ENCODE measurements around the gene UGT1A9. TPM values are rescaled to one million over a fixed set of nuclear protein-coding genes. Genes with fewer than 3 reads are reported as not detected.

Gene UGT1A9
- total and polyA plus RNA-seq, 2 of the 13 experiments (the other 11 are each of a cell fraction or from before 2014, with no cell fraction given), result 0.07 TPM; not detected in 1

DNA sequence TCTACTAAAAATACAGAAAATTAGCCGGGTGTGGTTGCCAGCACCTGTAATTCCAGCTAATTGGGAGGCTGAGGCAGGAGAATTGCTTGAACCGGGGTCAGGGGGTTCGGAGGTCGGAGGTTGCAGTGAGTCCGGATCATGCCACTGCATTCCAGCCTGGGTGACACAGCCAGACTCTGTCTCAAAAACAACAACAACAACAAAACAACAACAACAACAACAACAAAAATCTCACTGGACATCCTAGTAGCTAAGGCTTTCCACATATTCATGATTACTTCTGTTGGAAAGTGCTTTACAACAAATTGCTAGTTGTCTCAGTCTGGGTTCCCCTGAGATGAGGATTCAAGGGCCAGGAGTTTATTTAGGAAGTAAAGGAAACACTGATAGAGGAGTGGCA lies 102.2 kb downstream of the UGT1A9 start:
- FAIRE-seq (no peak), ATAC-seq (no peak), DNase-seq (ENCODE audit: low spot score) (no peak)
- ChIA-PET POLR2A (no interaction called here), CTCF (ENCODE audit: low intra/inter-chr PET ratio, low total read pairs) (no interaction called here)
- Histone ChIP-seq H3K9ac (ENCODE audit: insufficient read depth, low read depth, low read length) (no peak overlapping the region), H3K4me3 (replicated peaks in 1 of 3; ENCODE audit: insufficient read depth in 1 of 3, low read depth in 2 of 3, low read length in 3 of 3) (no peak overlapping the region), H4K20me1 (ENCODE audit: insufficient read depth, low read length) (no peaks in the 10 kb centered on the region), H2AFZ (ENCODE audit: low read length) (no peak overlapping the region), H3K27me3 (ENCODE audit: control insufficient read depth in 1 of 2, insufficient read depth in 2 of 2, low read length in 2 of 2) (peaks cover 3 to 53% of the 10 kb centered on the region in 2 experiments; a peak in 4 of 5 replicates), H3K4me1 (ENCODE audit: insufficient read depth, low read length) (no peaks in the 10 kb centered on the region), H3K4me2 (ENCODE audit: low read depth, low read length) (no peak overlapping the region), H3K27ac (ENCODE audit: extremely low read length, insufficient read depth, low read length) (no peak overlapping the region), H3K9me3 (ENCODE audit: low read length) (peaks cover 5% of the 10 kb centered on the region; the same call in 1 of the 2 replicates), H3K36me3 (replicated peaks in 1 of 2; ENCODE audit: control insufficient read depth in 1 of 2, insufficient read depth in 2 of 2, low read length in 2 of 2) (no peaks in the 10 kb centered on the region), H3K79me2 (ENCODE audit: insufficient read depth, low read length) (no peaks in the 10 kb centered on the region)
- intact Hi-C loops (cut with micrococcal nuclease; ENCODE audit: unreplicated experiment), result no loop called here
- 63% methylated on average over 5 of the region's 5 CpGs for WGBS (ENCODE audit: low lambda C conversion rate)
- no peak for TF ChIP-seq PHF21A (CRISPR knock-in tag; IDR thresholded peaks at IDR 0.05)
- 0 out of 2 replicates have a peak, but pooled peaks have one; percentile 58 for TF ChIP-seq FOXP1 (IDR thresholded peaks at IDR 0.05)
- no peak for TF ChIP-seq FOXP1 (CRISPR knock-in tag; IDR thresholded peaks at IDR 0.05)
- no TSS peak for BruUV-seq (replicated peaks)
- in situ Hi-C loops (cut with HindIII; ENCODE audit: extremely low pct_ligation_motif_present, low pct_unique_long_range_greater_than_20kb), result no loop called here

DNA sequence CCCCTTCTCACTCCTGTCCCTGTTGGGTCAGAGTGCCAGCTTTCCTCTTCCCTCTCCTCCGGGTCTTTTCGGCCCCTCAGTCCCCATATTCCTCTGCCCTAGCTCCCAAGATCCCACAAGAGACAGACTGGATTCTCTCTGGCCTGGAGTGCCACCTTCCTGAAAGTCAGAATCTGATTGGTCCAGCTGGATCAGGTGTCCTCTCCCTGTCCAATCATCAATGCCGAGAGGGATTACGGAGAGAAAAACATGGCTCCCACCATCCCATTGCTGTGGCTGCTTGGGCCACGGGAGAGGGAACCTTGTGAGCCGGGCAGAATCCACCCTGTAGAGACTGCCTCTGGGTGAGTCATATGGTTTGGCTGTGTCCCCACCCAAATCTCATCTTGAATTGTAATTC lies 103.7 kb downstream of the UGT1A9 start:
- H3K27me3 ChIP-seq (ENCODE audit: control insufficient read depth in 1 of 2, insufficient read depth in 2 of 2, low read length in 2 of 2), result peaks cover 3 to 58% of the 10 kb centered on the region in 2 experiments; a peak in 4 of 5 replicates
- H3K36me3 ChIP-seq (replicated peaks in 1 of 2; ENCODE audit: control insufficient read depth in 1 of 2, insufficient read depth in 2 of 2, low read length in 2 of 2), result no peaks in the 10 kb centered on the region
- no peak overlapping the region for H3K4me3 ChIP-seq (replicated peaks in 1 of 3; ENCODE audit: insufficient read depth in 1 of 3, low read depth in 2 of 3, low read length in 3 of 3)
- H2AFZ ChIP-seq (ENCODE audit: low read length), result no peak overlapping the region
- ChIA-PET CTCF (ENCODE audit: low intra/inter-chr PET ratio, low total read pairs) (no interaction called here), POLR2A (no interaction called here)
- H3K4me2 ChIP-seq (ENCODE audit: low read depth, low read length), result no peak overlapping the region
- H3K27ac ChIP-seq (ENCODE audit: extremely low read length, insufficient read depth, low read length), result no peak overlapping the region
- no peak overlapping the region for H3K9ac ChIP-seq (ENCODE audit: insufficient read depth, low read depth, low read length)
- H3K9me3 ChIP-seq (ENCODE audit: low read length), result peaks cover 5% of the 10 kb centered on the region; the same call in 1 of the 2 replicates
- intact Hi-C loops (cut with micrococcal nuclease; ENCODE audit: unreplicated experiment) (no loop called here), in situ Hi-C loops (cut with HindIII; ENCODE audit: extremely low pct_ligation_motif_present, low pct_unique_long_range_greater_than_20kb) (no loop called here)
- DNase-seq (ENCODE audit: low spot score), result no peak
- H3K4me1 ChIP-seq (ENCODE audit: insufficient read depth, low read length), result no peaks in the 10 kb centered on the region
- ATAC-seq, result no peak
- no peaks in the 10 kb centered on the region for H4K20me1 ChIP-seq (ENCODE audit: insufficient read depth, low read length)
- no TSS peak for BruUV-seq (replicated peaks)
- no peak for TF ChIP-seq CCAR2 (optimal IDR thresholded peaks at IDR 0.05; ENCODE audit: low read depth, low read length)
- TF ChIP-seq, protein P1, sequence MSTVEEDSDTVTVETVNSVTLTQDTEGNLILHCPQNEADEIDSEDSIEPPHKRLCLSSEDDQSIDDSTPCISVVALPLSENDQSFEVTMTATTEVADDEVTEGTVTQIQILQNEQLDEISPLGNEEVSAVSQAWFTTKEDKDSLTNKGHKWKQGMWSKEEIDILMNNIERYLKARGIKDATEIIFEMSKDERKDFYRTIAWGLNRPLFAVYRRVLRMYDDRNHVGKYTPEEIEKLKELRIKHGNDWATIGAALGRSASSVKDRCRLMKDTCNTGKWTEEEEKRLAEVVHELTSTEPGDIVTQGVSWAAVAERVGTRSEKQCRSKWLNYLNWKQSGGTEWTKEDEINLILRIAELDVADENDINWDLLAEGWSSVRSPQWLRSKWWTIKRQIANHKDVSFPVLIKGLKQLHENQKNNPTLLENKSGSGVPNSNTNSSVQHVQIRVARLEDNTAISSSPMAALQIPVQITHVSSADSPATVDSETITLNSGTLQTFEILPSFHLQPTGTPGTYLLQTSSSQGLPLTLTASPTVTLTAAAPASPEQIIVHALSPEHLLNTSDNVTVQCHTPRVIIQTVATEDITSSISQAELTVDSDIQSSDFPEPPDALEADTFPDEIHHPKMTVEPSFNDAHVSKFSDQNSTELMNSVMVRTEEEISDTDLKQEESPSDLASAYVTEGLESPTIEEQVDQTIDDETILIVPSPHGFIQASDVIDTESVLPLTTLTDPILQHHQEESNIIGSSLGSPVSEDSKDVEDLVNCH (CRISPR knock-in tag; IDR thresholded peaks at IDR 0.05), result no peak
- FAIRE-seq, result no peak
- H3K79me2 ChIP-seq (ENCODE audit: insufficient read depth, low read length), result no peaks in the 10 kb centered on the region
- WGBS (ENCODE audit: low lambda C conversion rate), result 57% methylated on average over 6 of the region's 6 CpGs
